Upper lobe of left lung (tissue), 6 donors: Measurements from ENCODE around the gene SPINT1. TPM values are rescaled to one million over a fixed set of nuclear protein-coding genes. Genes with fewer than 3 reads are reported as not detected.

Experiments used
- ATAC-seq, 2 donors: fragments of 200-7000 bp; cut with Tn5 transposase; one replicate each; pipeline ENCODE4 v1.9.1; 2022; ENCODE audit warnings: mild to moderate bottlenecking in 2 of 2, moderate library complexity in 2 of 2; ENCODE audit not compliant: low FRiP score in 2 of 2
- DNase-seq, 2 donors: peaks; one replicate each; pipeline ENCODE4 v3.0.0-alpha.2; 2019 to 2020
- H3K27ac ChIP-seq, 4 donors: fragments of 200-600 bp; sonication (generic); one replicate each; pipeline ENCODE4 v1.5.1; 2016 to 2019
- H3K27me3 ChIP-seq, 4 donors: fragments of 200-600 bp; sonication (generic); one replicate each; pipeline ENCODE4 v1.5.1; 2017 to 2019
- H3K36me3 ChIP-seq, 4 donors: fragments of 200-600 bp; sonication (generic); one replicate each; pipeline ENCODE4 v1.5.1; 2016 to 2019
- H3K4me1 ChIP-seq, 4 donors: fragments of 200-600 bp; sonication (generic); one replicate each; pipeline ENCODE4 v1.5.1; 2018 to 2019
- H3K4me3 ChIP-seq, 4 donors: fragments of 200-600 bp; sonication (generic); one replicate each; pipeline ENCODE4 v1.5.1; 2017 to 2019; ENCODE audit warnings: mild to moderate bottlenecking in 2 of 4, moderate library complexity in 1 of 4
- H3K9me3 ChIP-seq, 4 donors: fragments of 200-600 bp; sonication (generic); one replicate each; pipeline ENCODE4 v1.5.1; 2018 to 2019
- EP300 ChIP-seq, 4 donors: sonication (generic); formaldehyde crosslinking; IDR thresholded peaks; one replicate each; pipeline ENCODE4 v1.5.1; 2017; ENCODE audit warnings: antibody characterized with exemption in 4 of 4, control low read depth in 2 of 4
- POLR2A ChIP-seq, 4 donors: fragments of 450-650 bp; IDR thresholded peaks; one replicate each; pipeline ENCODE4 v1.5.1; 2016 to 2017; ENCODE audit warnings: antibody characterized with exemption in 4 of 4, mild to moderate bottlenecking in 2 of 4
- POLR2AphosphoS5 ChIP-seq, 2 donors: sonication (generic); formaldehyde crosslinking; IDR thresholded peaks; one replicate each; pipeline ENCODE4 v1.5.1; 2017; ENCODE audit warnings: antibody characterized with exemption in 2 of 2
- WGBS, 2 donors: methylation state at CpG; one replicate each; pipeline ENCODE4 v1.1.5; 2017 to 2018; 5-methylcytosine and 5-hydroxymethylcytosine counted together
- total RNA-seq, 6 donors: library from RNA; depleted of rRNA in 4 of 6; stranded (reverse); fragments of >200 nt in 4 of 6; gene quantifications; one replicate each; pipeline versions ENCODE4 v1.1.0 to v1.2.1, GENCODE V29; 2016 to 2021
- TF ChIP-seq, protein P1 (sequence below), 6 experiments: fragments of 450-650 bp in 4 of 6; fragments of 200-600 bp in 2 of 6; sonication (generic) in 2 of 6; IDR thresholded peaks; one replicate each; pipeline ENCODE4 v1.5.1; 2016 to 2019; ENCODE audit warnings: antibody characterized with exemption in 6 of 6
- donor health status: DM: no; HTN: no; CAD: no; lungs with moderate emphysema.
- donor health status: DM: no; HTN: yes; CAD: no; lungs with severe emphysema.

The SPINT1 gene
- total RNA-seq, 6 donors from 2014 or later: 99.3 to 252 (median 163) TPM

DNA sequence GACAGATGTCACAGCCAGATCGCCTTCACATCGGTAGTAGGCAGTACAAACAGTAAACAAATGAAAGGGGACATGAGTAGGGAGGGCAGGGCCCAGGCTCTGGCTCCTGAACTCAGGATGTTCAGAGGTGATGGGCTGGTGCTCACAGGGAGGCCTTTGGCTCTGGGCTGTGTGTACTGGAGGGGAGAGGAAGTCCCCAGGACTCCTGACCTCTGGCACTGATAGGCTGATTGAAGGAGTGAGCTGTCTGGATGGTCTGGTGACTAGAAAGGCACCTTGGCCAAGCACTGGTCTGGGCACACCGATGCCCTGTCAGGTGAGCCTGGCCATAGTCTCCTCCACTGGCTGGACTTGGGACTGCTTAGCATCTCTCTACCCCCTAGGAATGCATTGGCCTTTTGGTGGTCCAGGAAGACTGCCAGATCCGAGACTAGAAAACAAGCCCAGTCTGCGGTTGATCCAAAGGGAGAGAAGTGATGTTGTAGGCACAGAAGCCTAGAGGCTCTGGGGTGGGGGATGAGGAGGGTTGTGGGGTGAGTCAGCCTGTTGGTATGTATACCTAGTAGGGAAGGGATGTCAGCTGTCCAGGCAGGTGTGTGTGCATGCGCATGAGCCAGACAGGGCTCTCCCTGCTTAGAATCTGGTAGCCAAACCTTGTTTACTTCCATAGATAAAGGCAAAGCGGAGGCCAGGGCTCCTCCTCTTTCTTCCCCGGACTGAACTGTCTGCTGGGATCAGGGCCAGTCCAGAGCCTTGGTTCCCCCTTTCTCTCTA is 1.9 kb downstream of the SPINT1 start:
- H3K4me3 ChIP-seq: peak overlapping the region in 3 of 4 donors; percentile 54 to 81 (median 69)
- peak overlapping the region; percentile 51 to 84 (median 80) for H3K27ac ChIP-seq
- ATAC-seq: peak; percentile 46 to 91

DNA sequence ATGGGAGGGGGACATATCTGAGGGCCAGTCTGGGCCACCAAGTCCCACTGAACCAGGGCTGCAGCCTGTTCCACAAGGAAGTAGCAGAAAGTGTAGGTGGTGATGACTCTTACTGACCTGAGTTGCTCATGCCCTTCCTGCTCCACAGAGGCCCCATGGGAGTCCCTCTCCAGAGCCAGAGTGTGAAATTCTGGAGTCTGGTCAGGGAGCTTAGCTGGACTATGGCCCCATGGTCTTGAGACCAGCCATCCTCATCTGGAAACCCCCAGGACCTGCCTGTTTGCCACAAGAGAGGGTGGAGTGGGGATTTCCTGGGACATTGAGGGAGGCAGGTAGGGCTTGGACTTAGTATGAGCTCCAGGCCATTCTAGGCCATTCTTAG is 3.0 kb downstream of the SPINT1 start:
- peak overlapping the region; percentile 51 to 84 (median 80) for H3K27ac ChIP-seq
- peaks cover 25 to 54% (median 37%) of the 10 kb centered on the region in 4 donors for H3K4me1 ChIP-seq
- H3K36me3 ChIP-seq: peaks cover 0 to 3% (median 0%) of the 10 kb centered on the region in 4 donors
- DNase-seq (peak in 1 of 2 donors; percentile 37), ATAC-seq (no peak)
- TF ChIP-seq, protein P1, sequence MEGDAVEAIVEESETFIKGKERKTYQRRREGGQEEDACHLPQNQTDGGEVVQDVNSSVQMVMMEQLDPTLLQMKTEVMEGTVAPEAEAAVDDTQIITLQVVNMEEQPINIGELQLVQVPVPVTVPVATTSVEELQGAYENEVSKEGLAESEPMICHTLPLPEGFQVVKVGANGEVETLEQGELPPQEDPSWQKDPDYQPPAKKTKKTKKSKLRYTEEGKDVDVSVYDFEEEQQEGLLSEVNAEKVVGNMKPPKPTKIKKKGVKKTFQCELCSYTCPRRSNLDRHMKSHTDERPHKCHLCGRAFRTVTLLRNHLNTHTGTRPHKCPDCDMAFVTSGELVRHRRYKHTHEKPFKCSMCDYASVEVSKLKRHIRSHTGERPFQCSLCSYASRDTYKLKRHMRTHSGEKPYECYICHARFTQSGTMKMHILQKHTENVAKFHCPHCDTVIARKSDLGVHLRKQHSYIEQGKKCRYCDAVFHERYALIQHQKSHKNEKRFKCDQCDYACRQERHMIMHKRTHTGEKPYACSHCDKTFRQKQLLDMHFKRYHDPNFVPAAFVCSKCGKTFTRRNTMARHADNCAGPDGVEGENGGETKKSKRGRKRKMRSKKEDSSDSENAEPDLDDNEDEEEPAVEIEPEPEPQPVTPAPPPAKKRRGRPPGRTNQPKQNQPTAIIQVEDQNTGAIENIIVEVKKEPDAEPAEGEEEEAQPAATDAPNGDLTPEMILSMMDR (IDR thresholded peaks at IDR 0.05): no peak
- no peak for TF ChIP-seq POLR2AphosphoS5 (IDR thresholded peaks at IDR 0.05)
- H3K4me3 ChIP-seq: peak overlapping the region in 3 of 4 donors; percentile 54 to 81 (median 69)
- H3K9me3 ChIP-seq: no peaks in the 10 kb centered on the region
- peaks cover 0 to 11% (median 4%) of the 10 kb centered on the region in 4 donors for H3K27me3 ChIP-seq

More for the DNA sequence above, 1.9 kb downstream of the SPINT1 start:
- Histone ChIP-seq H3K9me3 (no peaks in the 10 kb centered on the region), H3K4me1 (peaks cover 25 to 54% (median 37%) of the 10 kb centered on the region in 4 donors), H3K27me3 (peaks cover 0 to 11% (median 4%) of the 10 kb centered on the region in 4 donors), H3K36me3 (peaks cover 0 to 3% (median 0%) of the 10 kb centered on the region in 4 donors)
- TF ChIP-seq, protein P1 (IDR thresholded peaks at IDR 0.05): no peak
- no peak for TF ChIP-seq EP300 (IDR thresholded peaks at IDR 0.05)
- peak; percentile 34 for TF ChIP-seq POLR2AphosphoS5 (IDR thresholded peaks at IDR 0.05)
- peak in 1 of 4 donors; percentile 51 for TF ChIP-seq POLR2A (IDR thresholded peaks at IDR 0.05)
- 70 to 79% methylated on average over 7 to 8 of the region's 8 CpGs for WGBS, 2 donors
- peak in 1 of 2 donors; percentile 87 for DNase-seq

DNA sequence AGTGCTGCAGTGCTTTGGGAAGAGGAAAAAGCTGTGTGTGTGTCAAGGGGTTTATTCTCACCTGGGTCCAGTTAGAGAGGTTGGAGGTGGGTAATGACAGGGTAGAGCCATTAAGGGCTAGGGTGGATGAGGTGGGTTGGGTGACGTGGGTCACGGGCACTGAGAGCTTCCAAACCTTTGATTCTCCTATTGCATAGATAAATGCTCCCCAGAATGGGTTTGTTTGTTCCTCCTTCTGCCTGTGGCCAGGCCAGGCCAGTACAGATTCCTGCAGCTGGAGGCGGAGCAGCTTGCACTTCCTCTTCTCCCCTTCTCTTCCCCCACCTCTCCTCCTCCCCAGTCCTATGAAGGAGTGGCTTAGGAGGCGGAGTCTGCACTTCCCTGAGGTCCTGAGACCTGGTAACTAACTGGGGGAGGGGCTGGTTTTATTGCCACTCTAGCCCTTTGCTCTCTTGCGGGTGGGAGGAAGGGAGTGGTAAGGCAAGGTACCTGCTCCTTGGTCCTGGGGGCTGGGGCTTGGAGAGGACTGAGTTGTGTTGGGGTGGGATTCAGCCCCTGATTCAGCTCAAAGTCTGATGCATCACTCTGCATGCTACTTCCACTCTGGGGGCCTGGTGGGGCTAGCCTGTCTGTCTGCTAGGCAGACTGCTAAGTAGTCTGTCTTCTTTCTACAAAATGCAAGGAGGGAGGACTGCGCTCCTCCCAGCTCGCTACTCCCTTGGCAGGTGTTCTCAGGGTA is 3.5 kb downstream of the SPINT1 start:
- H3K27me3 ChIP-seq: peaks cover 0 to 11% (median 4%) of the 10 kb centered on the region in 4 donors
- TF ChIP-seq EP300 (IDR thresholded peaks at IDR 0.05) (no peak), POLR2AphosphoS5 (IDR thresholded peaks at IDR 0.05) (peak in 1 of 2 donors; percentile 7), POLR2A (IDR thresholded peaks at IDR 0.05) (peak in 1 of 4 donors; percentile 49)
- TF ChIP-seq, protein P1 (IDR thresholded peaks at IDR 0.05): peak in 3 of 6 experiments; percentile 9 to 44 (median 32)
- H3K27ac ChIP-seq: peak overlapping the region; percentile 51 to 84 (median 80)
- peak overlapping the region in 2 of 4 donors; percentile 69 to 81 for H3K4me3 ChIP-seq
- WGBS, 2 donors: 63 to 67% methylated on average over 6 to 7 of the region's 7 CpGs
- DNase-seq: peak in 1 of 2 donors; percentile 93
- no peaks in the 10 kb centered on the region for H3K9me3 ChIP-seq
- H3K36me3 ChIP-seq: peaks cover 0 to 3% (median 0%) of the 10 kb centered on the region in 4 donors
- peaks cover 25 to 54% (median 37%) of the 10 kb centered on the region in 4 donors for H3K4me1 ChIP-seq
- ATAC-seq: peak; percentile 81 to 88

DNA sequence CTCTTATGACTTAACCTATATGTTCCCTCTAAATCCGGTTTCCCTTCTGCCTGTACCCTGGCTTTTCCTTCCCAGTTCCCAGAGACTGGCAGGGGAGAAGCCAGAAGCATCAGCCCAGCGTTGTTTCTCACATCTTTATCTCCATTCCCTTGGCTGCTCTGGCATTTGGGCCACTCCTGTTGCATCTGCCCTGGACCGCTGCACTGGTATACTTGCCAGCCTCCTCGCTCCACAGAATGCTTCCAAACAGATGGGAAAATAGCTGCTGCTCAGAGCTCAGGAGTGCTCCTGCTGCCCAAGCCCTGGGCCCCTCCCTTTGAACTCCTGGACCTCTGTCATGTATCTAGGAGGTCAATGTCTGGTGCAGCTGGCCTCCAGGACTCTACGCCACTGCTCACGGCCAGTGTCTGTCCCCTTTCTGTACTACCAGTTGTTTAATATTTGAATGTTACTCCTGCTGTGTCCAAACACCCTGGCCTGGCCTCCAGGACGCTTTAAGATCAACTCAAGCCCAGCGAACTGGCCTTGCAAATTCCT is 6.8 kb downstream of the SPINT1 start:
- 85 to 91% methylated on average over 8 of the region's 8 CpGs for WGBS, 2 donors
- H3K4me3 ChIP-seq: no peak overlapping the region
- ATAC-seq (no peak), DNase-seq (no peak)
- no peaks in the 10 kb centered on the region for H3K9me3 ChIP-seq
- TF ChIP-seq POLR2A (IDR thresholded peaks at IDR 0.05) (no peak), EP300 (IDR thresholded peaks at IDR 0.05) (no peak), POLR2AphosphoS5 (IDR thresholded peaks at IDR 0.05) (no peak)
- TF ChIP-seq, protein P1 (IDR thresholded peaks at IDR 0.05): no peak
- no peak overlapping the region for H3K27ac ChIP-seq
- peaks cover 0 to 25% (median 23%) of the 10 kb centered on the region in 4 donors for H3K36me3 ChIP-seq
- H3K4me1 ChIP-seq: peaks cover 10 to 30% (median 23%) of the 10 kb centered on the region in 4 donors
- H3K27me3 ChIP-seq: no peaks in the 10 kb centered on the region
